HK-2 (cell line): ENCODE results near the gene OR10AD1.
"Not testable (repeated sequence)": the region's sequence is repeated elsewhere in the genome, so short reads cannot be mapped to it uniquely, and the experiment has no call there.

Source experiments
- DNase-seq: peaks from one replicate; pipeline ENCODE4 v3.0.0-alpha.2; 2018; ENCODE audit not compliant: unreplicated experiment

OR10AD1 gene

GRCh38 chr12:48160807-48161206 lies 42.3 kb downstream of the OR10AD1 start:
- no peak for DNase-seq

GRCh38 chr12:48160046-48160445 lies 43.0 kb downstream of the OR10AD1 start:
- DNase-seq = no peak

- DNase-seq = no peak
These were observed 45.2 kb downstream of the OR10AD1 start for GRCh38 chr12:48157889-48158370.

- peak; percentile 98 for DNase-seq
These were observed 45.8 kb downstream of the OR10AD1 start, which contains the start of gene ASB8 for GRCh38 chr12:48157018-48157888. TSS of gene ASB8 (minus strand) at chr12:48157515. CDS start at chr12:48153496, 4,019 bp downstream.

GRCh38 chr12:48156652-48157017 lies 46.5 kb downstream of the OR10AD1 start:
- DNase-seq = no peak

GRCh38 chr12:48155786-48156185 lies 47.3 kb downstream of the OR10AD1 start:
- not testable (repeated sequence) for DNase-seq
